ENCODE measurements around the gene FAM181A.

FAM181A gene

GRCh38 chr14:93932642-93933041 lies 5.5 kb downstream of the FAM181A start:
- no peak for DNase-seq
- no peak overlapping the region for H3K27ac ChIP-seq (ENCODE audit: low read depth, low read length)
- no peak overlapping the region for H2BK120ac ChIP-seq (ENCODE audit: insufficient read depth, low read length, poor library complexity)
- H2AFZ ChIP-seq (ENCODE audit: insufficient read depth, low read length, poor library complexity), result no peak overlapping the region
- H3K18ac ChIP-seq (ENCODE audit: low read length), result no peak overlapping the region
- no CpG with 5 or more reads among the region's 4 CpGs for WGBS (ENCODE audit: extremely low coverage, insufficient coverage, insufficient read length)
- no peak overlapping the region for H4K8ac ChIP-seq (ENCODE audit: low read depth, low read length)
- H3K9me3 ChIP-seq (ENCODE audit: insufficient read depth, low read depth, low read length), result no peaks in the 10 kb centered on the region
- H3K27me3 ChIP-seq (ENCODE audit: insufficient read depth, low read length), result no peaks in the 10 kb centered on the region
- H3K4me3 ChIP-seq (ENCODE audit: low read depth, low read length), result no peak overlapping the region
- no peak overlapping the region for H3K14ac ChIP-seq (ENCODE audit: low read length)
- H4K91ac ChIP-seq (ENCODE audit: low read depth, low read length), result no peak overlapping the region
- H3K9ac ChIP-seq (ENCODE audit: low read length), result no peak overlapping the region
- no peak overlapping the region for H4K12ac ChIP-seq (ENCODE audit: low read depth, low read length)
- H3K79me2 ChIP-seq (ENCODE audit: control insufficient read depth, insufficient read depth, low read length, poor library complexity), result no peaks in the 10 kb centered on the region
- H2AK5ac ChIP-seq (ENCODE audit: low read length), result no peak overlapping the region
- no peaks in the 10 kb centered on the region for H3K4me1 ChIP-seq (ENCODE audit: control insufficient read depth in 1 of 2, insufficient read depth in 2 of 2, low read length in 2 of 2)
- no peak overlapping the region for H2BK12ac ChIP-seq (ENCODE audit: low read length)
- no peak overlapping the region for H3K23ac ChIP-seq (ENCODE audit: low read length)
- no peak overlapping the region for H3K4ac ChIP-seq (ENCODE audit: low read depth, low read length)
- H3K79me1 ChIP-seq (ENCODE audit: low read length), result no peaks in the 10 kb centered on the region
- no peak overlapping the region for H2BK5ac ChIP-seq (ENCODE audit: low read depth, low read length, poor library complexity)
- H3K36me3 ChIP-seq (ENCODE audit: control insufficient read depth in 1 of 2, insufficient read depth in 2 of 2, low read length in 2 of 2), result no peaks in the 10 kb centered on the region
- no peak overlapping the region for H3K4me2 ChIP-seq (ENCODE audit: low read length)

- H4K8ac ChIP-seq (ENCODE audit: low read depth, low read length), result no peak overlapping the region
- no peak overlapping the region for H2AK5ac ChIP-seq (ENCODE audit: low read length)
- peaks cover 3 to 7% of the 10 kb centered on the region in 2 experiments for H3K4me1 ChIP-seq (ENCODE audit: control insufficient read depth in 1 of 2, insufficient read depth in 2 of 2, low read length in 2 of 2)
- WGBS (ENCODE audit: extremely low coverage, insufficient coverage, insufficient read length), result no CpG with 5 or more reads among the region's 8 CpGs
- no peaks in the 10 kb centered on the region for H3K79me2 ChIP-seq (ENCODE audit: control insufficient read depth, insufficient read depth, low read length, poor library complexity)
- peaks cover 4% of the 10 kb centered on the region for H3K9me3 ChIP-seq (ENCODE audit: insufficient read depth, low read depth, low read length)
- no peak for DNase-seq
- no peak overlapping the region for H3K4ac ChIP-seq (ENCODE audit: low read depth, low read length)
- H2BK120ac ChIP-seq (ENCODE audit: insufficient read depth, low read length, poor library complexity), result no peak overlapping the region
- H3K14ac ChIP-seq (ENCODE audit: low read length), result no peak overlapping the region
- no peak overlapping the region for H3K4me3 ChIP-seq (ENCODE audit: low read depth, low read length)
- no peak overlapping the region for H4K91ac ChIP-seq (ENCODE audit: low read depth, low read length)
- H2BK5ac ChIP-seq (ENCODE audit: low read depth, low read length, poor library complexity), result no peak overlapping the region
- no peak overlapping the region for H4K12ac ChIP-seq (ENCODE audit: low read depth, low read length)
- no peak overlapping the region for H3K4me2 ChIP-seq (ENCODE audit: low read length)
- H3K9ac ChIP-seq (ENCODE audit: low read length), result no peak overlapping the region
- no peaks in the 10 kb centered on the region for H3K36me3 ChIP-seq (ENCODE audit: control insufficient read depth in 1 of 2, insufficient read depth in 2 of 2, low read length in 2 of 2)
- no peak overlapping the region for H3K18ac ChIP-seq (ENCODE audit: low read length)
- no peak overlapping the region for H2BK12ac ChIP-seq (ENCODE audit: low read length)
- no peak overlapping the region for H2AFZ ChIP-seq (ENCODE audit: insufficient read depth, low read length, poor library complexity)
- H3K23ac ChIP-seq (ENCODE audit: low read length), result no peak overlapping the region
- H3K79me1 ChIP-seq (ENCODE audit: low read length), result no peaks in the 10 kb centered on the region
- peaks cover 8% of the 10 kb centered on the region for H3K27me3 ChIP-seq (ENCODE audit: insufficient read depth, low read length)
- H3K27ac ChIP-seq (ENCODE audit: low read depth, low read length), result no peak overlapping the region
Observed at GRCh38 chr14:93935213-93935612, 8.1 kb downstream of the FAM181A start.

GRCh38 chr14:93936245-93936644 lies 9.1 kb downstream of the FAM181A start:
- no peak overlapping the region for H2AFZ ChIP-seq (ENCODE audit: insufficient read depth, low read length, poor library complexity)
- peaks cover 3 to 7% of the 10 kb centered on the region in 2 experiments for H3K4me1 ChIP-seq (ENCODE audit: control insufficient read depth in 1 of 2, insufficient read depth in 2 of 2, low read length in 2 of 2)
- H3K36me3 ChIP-seq (ENCODE audit: control insufficient read depth in 1 of 2, insufficient read depth in 2 of 2, low read length in 2 of 2), result no peaks in the 10 kb centered on the region
- H3K4me2 ChIP-seq (ENCODE audit: low read length), result no peak overlapping the region
- H3K23ac ChIP-seq (ENCODE audit: low read length), result no peak overlapping the region
- H3K27ac ChIP-seq (ENCODE audit: low read depth, low read length), result no peak overlapping the region
- no peak overlapping the region for H3K14ac ChIP-seq (ENCODE audit: low read length)
- peaks cover 8% of the 10 kb centered on the region for H3K27me3 ChIP-seq (ENCODE audit: insufficient read depth, low read length)
- H2AK5ac ChIP-seq (ENCODE audit: low read length), result no peak overlapping the region
- H4K12ac ChIP-seq (ENCODE audit: low read depth, low read length), result no peak overlapping the region
- H2BK5ac ChIP-seq (ENCODE audit: low read depth, low read length, poor library complexity), result no peak overlapping the region
- no peak overlapping the region for H4K91ac ChIP-seq (ENCODE audit: low read depth, low read length)
- H4K8ac ChIP-seq (ENCODE audit: low read depth, low read length), result no peak overlapping the region
- no peak overlapping the region for H2BK12ac ChIP-seq (ENCODE audit: low read length)
- H3K9ac ChIP-seq (ENCODE audit: low read length), result no peak overlapping the region
- no peak overlapping the region for H3K4ac ChIP-seq (ENCODE audit: low read depth, low read length)
- H3K79me1 ChIP-seq (ENCODE audit: low read length), result no peaks in the 10 kb centered on the region
- DNase-seq, result peak in 1 of 2 donors; percentile 55
- H3K79me2 ChIP-seq (ENCODE audit: control insufficient read depth, insufficient read depth, low read length, poor library complexity), result no peaks in the 10 kb centered on the region
- no CpG with 5 or more reads among the region's 5 CpGs for whole genome bisulfite sequencing (ENCODE audit: extremely low coverage, insufficient coverage, insufficient read length)
- no peak overlapping the region for H3K4me3 ChIP-seq (ENCODE audit: low read depth, low read length)
- peaks cover 4% of the 10 kb centered on the region for H3K9me3 ChIP-seq (ENCODE audit: insufficient read depth, low read depth, low read length)
- H2BK120ac ChIP-seq (ENCODE audit: insufficient read depth, low read length, poor library complexity), result no peak overlapping the region
- no peak overlapping the region for H3K18ac ChIP-seq (ENCODE audit: low read length)

GRCh38 chr14:93936926-93937325 lies 9.8 kb downstream of the FAM181A start:
- Histone ChIP-seq H3K4me1 (ENCODE audit: control insufficient read depth in 1 of 2, insufficient read depth in 2 of 2, low read length in 2 of 2) (peaks cover 3 to 7% of the 10 kb centered on the region in 2 experiments), H3K79me1 (ENCODE audit: low read length) (no peaks in the 10 kb centered on the region), H3K79me2 (ENCODE audit: control insufficient read depth, insufficient read depth, low read length, poor library complexity) (no peaks in the 10 kb centered on the region), H2BK120ac (ENCODE audit: insufficient read depth, low read length, poor library complexity) (no peak overlapping the region), H4K91ac (ENCODE audit: low read depth, low read length) (no peak overlapping the region), H3K4ac (ENCODE audit: low read depth, low read length) (no peak overlapping the region), H3K18ac (ENCODE audit: low read length) (no peak overlapping the region), H3K14ac (ENCODE audit: low read length) (no peak overlapping the region), H3K27me3 (ENCODE audit: insufficient read depth, low read length) (peaks cover 8% of the 10 kb centered on the region), H3K9ac (ENCODE audit: low read length) (no peak overlapping the region), H3K23ac (ENCODE audit: low read length) (no peak overlapping the region), H2AK5ac (ENCODE audit: low read length) (no peak overlapping the region), H3K36me3 (ENCODE audit: control insufficient read depth in 1 of 2, insufficient read depth in 2 of 2, low read length in 2 of 2) (no peaks in the 10 kb centered on the region), H4K8ac (ENCODE audit: low read depth, low read length) (no peak overlapping the region), H4K12ac (ENCODE audit: low read depth, low read length) (no peak overlapping the region), H3K27ac (ENCODE audit: low read depth, low read length) (no peak overlapping the region), H3K9me3 (ENCODE audit: insufficient read depth, low read depth, low read length) (peaks cover 4% of the 10 kb centered on the region), H3K4me2 (ENCODE audit: low read length) (no peak overlapping the region), H2BK5ac (ENCODE audit: low read depth, low read length, poor library complexity) (no peak overlapping the region), H3K4me3 (ENCODE audit: low read depth, low read length) (no peak overlapping the region), H2AFZ (ENCODE audit: insufficient read depth, low read length, poor library complexity) (no peak overlapping the region), H2BK12ac (ENCODE audit: low read length) (no peak overlapping the region)
- WGBS (ENCODE audit: extremely low coverage, insufficient coverage, insufficient read length), result no CpG with 5 or more reads among the region's 6 CpGs
- no peak for DNase-seq

Data from trophoblast cell (in vitro differentiated cells and primary cell).